ENCODE data around the gene NLRP14. TPM values are rescaled to one million over a fixed set of nuclear protein-coding genes. Genes with fewer than 3 reads are reported as not detected.

Gene NLRP14
- total and polyA plus RNA-seq, 9 of the 15 experiments (the other 6 are each of a cell fraction or from before 2014, with no cell fraction given), result 0.27 to 1.2 (median 0.54) TPM

DNA sequence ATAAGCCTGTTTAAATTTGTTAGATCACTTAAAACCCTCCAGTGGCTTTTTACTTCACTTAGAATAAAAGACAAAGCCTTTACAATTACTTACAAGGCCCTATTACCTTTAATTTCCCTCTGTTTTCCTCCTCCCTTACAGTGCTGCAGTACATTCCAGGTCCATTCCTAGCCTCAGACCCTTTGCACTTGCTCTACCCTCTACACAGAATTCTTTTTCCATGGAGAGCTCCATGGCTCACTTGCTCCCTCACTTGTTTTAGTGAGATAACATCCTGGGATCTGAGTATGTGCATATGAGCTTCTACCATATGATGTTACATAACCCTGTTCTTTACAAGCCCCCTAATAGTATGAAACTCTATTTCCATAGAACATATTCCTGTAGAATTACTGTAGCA, 24.6 kb upstream of the NLRP14 start (continued):
- TF ChIP-seq, protein P1, sequence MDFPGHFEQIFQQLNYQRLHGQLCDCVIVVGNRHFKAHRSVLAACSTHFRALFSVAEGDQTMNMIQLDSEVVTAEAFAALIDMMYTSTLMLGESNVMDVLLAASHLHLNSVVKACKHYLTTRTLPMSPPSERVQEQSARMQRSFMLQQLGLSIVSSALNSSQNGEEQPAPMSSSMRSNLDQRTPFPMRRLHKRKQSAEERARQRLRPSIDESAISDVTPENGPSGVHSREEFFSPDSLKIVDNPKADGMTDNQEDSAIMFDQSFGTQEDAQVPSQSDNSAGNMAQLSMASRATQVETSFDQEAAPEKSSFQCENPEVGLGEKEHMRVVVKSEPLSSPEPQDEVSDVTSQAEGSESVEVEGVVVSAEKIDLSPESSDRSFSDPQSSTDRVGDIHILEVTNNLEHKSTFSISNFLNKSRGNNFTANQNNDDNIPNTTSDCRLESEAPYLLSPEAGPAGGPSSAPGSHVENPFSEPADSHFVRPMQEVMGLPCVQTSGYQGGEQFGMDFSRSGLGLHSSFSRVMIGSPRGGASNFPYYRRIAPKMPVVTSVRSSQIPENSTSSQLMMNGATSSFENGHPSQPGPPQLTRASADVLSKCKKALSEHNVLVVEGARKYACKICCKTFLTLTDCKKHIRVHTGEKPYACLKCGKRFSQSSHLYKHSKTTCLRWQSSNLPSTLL (IDR thresholded peaks at IDR 0.05), result no peak

DNA sequence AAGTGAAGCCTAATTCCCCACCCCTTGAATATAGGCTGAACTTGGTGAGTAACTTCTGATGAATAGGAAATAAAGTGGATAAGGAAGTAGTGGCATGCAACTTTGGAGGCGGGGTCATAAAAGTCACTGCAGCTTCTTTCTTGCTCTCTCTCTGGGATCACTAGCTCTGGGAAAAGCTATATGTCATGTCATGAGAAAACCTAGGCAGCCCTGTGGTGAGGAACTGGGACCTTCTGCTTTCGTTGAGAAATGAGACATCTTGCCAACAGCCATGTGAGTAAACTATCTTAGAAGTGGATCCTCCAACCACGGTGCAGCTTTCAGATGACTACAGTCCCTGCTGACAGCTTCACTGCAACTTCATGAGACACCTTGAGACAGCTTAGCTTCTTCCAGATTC, 15.8 kb upstream of the NLRP14 start:
- TF ChIP-seq SMARCE1 (IDR thresholded peaks at IDR 0.05) (no peak), MEIS2 (IDR thresholded peaks at IDR 0.05; ENCODE audit: partially characterized antibody) (peak; percentile 79), SIN3B (IDR thresholded peaks at IDR 0.05; ENCODE audit: low read depth) (no peak), EZH2 (IDR thresholded peaks at IDR 0.05; ENCODE audit: borderline replicate concordance, low read depth, low read length) (no peak), CEBPG (CRISPR knock-in tag; IDR thresholded peaks at IDR 0.05) (no peak), CEBPG (tag; conservative IDR thresholded peaks at IDR 0.05 in 1 of 2, IDR thresholded peaks at IDR 0.05 in 1 of 2) (peak in 1 of 2 experiments; percentile 46; a peak in 1 of 4 replicates), ZNF133 (CRISPR knock-in tag; IDR thresholded peaks at IDR 0.05) (no peak)
- TF ChIP-seq, protein P2, sequence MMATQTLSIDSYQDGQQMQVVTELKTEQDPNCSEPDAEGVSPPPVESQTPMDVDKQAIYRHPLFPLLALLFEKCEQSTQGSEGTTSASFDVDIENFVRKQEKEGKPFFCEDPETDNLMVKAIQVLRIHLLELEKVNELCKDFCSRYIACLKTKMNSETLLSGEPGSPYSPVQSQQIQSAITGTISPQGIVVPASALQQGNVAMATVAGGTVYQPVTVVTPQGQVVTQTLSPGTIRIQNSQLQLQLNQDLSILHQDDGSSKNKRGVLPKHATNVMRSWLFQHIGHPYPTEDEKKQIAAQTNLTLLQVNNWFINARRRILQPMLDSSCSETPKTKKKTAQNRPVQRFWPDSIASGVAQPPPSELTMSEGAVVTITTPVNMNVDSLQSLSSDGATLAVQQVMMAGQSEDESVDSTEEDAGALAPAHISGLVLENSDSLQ (IDR thresholded peaks at IDR 0.05), result peak; percentile 29
- TF ChIP-seq, protein P3, sequence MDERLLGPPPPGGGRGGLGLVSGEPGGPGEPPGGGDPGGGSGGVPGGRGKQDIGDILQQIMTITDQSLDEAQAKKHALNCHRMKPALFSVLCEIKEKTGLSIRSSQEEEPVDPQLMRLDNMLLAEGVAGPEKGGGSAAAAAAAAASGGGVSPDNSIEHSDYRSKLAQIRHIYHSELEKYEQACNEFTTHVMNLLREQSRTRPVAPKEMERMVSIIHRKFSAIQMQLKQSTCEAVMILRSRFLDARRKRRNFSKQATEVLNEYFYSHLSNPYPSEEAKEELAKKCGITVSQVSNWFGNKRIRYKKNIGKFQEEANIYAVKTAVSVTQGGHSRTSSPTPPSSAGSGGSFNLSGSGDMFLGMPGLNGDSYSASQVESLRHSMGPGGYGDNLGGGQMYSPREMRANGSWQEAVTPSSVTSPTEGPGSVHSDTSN (CRISPR knock-in tag; IDR thresholded peaks at IDR 0.05; ENCODE audit: low read depth), result no peak
- TF ChIP-seq, protein P3 (tag; conservative IDR thresholded peaks at IDR 0.05; ENCODE audit: low read depth), result peak; percentile 85
- ATAC-seq (peak; percentile 56; the same call in 2 of the 3 replicates), DNase-seq (ENCODE audit: extremely low read depth in 1 of 4, low spot score in 3 of 4) (peak in 1 of 4 experiments; percentile 16), FAIRE-seq (no peak)
- in situ Hi-C loops (cut with MboI), result no loop called here
- Histone ChIP-seq H2AFZ (ENCODE audit: low read depth, low read length) (no peak overlapping the region; the same call in 1 of the 2 replicates), H3K9me1 (ENCODE audit: control insufficient read depth, insufficient read depth, low read length) (no peaks in the 10 kb centered on the region), H3K27ac (ENCODE audit: extremely low read depth, low read depth, low read length) (no peak overlapping the region), H3K9me3 (replicated peaks; ENCODE audit: control insufficient read depth, insufficient read depth, low read depth, low read length) (no peaks in the 10 kb centered on the region), H4K20me1 (replicated peaks; ENCODE audit: control insufficient read depth, insufficient read depth, low read length) (no peaks in the 10 kb centered on the region), H3K9ac (ENCODE audit: insufficient read depth in 1 of 2, low read depth in 2 of 2, low read length in 2 of 2) (no peak overlapping the region), H3K4me3 (no peak overlapping the region), H3K36me3 (ENCODE audit: control insufficient read depth, insufficient read depth, low read length) (no peaks in the 10 kb centered on the region), H3K79me2 (ENCODE audit: control insufficient read depth, insufficient read depth, low read length) (no peaks in the 10 kb centered on the region), H3K4me1 (replicated peaks in 1 of 2; ENCODE audit: control insufficient read depth in 2 of 2, insufficient read depth in 2 of 2, low read length in 2 of 2) (no peaks in the 10 kb centered on the region), H3K27me3 (ENCODE audit: control insufficient read depth in 2 of 2, insufficient read depth in 2 of 2, low read length in 2 of 2) (no peaks in the 10 kb centered on the region), H3K4me2 (ENCODE audit: insufficient read depth, low read length) (no peak overlapping the region)
- intact Hi-C loops (cut with micrococcal nuclease), result no loop called here
- 32% methylated on average over 3 of the region's 3 CpGs for WGBS (ENCODE audit: insufficient coverage, low coverage, missing lambda C conversion rate)
- CTCF ChIA-PET (ENCODE audit: low intra/inter-chr PET ratio), result interaction anchor here (0.6 kb wide), 1 partner anchor 452 kb away, joined by 4 read pairs; no protein-coding TSS in a partner anchor
- POLR2A ChIA-PET, result no interaction called here
- BruUV-seq (replicated peaks), result no TSS peak

Measured in K562 (cell line).